Measurements from ENCODE around the gene COL9A3. TPM values are rescaled to one million over a fixed set of nuclear protein-coding genes. Genes with fewer than 3 reads are reported as not detected.

COL9A3 gene
- total and polyA plus RNA-seq, 2 donors from 2014 or later, result 2.3 to 4.3 TPM

DNA sequence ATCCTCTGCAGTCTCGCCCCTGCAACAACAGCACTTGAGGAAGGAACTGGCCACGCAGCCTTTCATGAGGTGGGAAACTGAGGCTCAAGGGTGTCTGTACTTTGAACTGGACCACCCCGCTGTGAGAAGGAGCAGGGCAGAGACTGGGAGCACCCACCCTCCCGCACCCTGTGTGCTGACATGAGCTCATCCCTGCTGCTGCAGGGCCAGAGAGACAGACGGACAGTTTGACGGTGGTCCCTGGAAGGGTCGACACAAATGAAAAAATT, 37.5 kb upstream of the COL9A3 start:
- H3K4me3 ChIP-seq (ENCODE audit: low read length in 3 of 3), result no peak overlapping the region
- no peaks in the 10 kb centered on the region for H3K27me3 ChIP-seq (ENCODE audit: control insufficient read depth, insufficient read depth, low read length)
- no peak overlapping the region for H3K9ac ChIP-seq (ENCODE audit: low read length in 3 of 3)
- DNase-seq (no peak), FAIRE-seq (no peak)
- no peaks in the 10 kb centered on the region for H3K9me3 ChIP-seq (ENCODE audit: control insufficient read depth in 2 of 3, insufficient read depth in 1 of 3, low read length in 3 of 3)
- H3K36me3 ChIP-seq (ENCODE audit: control insufficient read depth in 2 of 3, insufficient read depth in 3 of 3, low read length in 3 of 3), result no peaks in the 10 kb centered on the region
- H3K4me1 ChIP-seq (ENCODE audit: control insufficient read depth in 2 of 3, insufficient read depth in 2 of 3, low read depth in 1 of 3, low read length in 3 of 3), result peaks cover 0 to 12% (median 0%) of the 10 kb centered on the region in 3 donors
- H3K27ac ChIP-seq (ENCODE audit: low read depth in 2 of 2, low read length in 2 of 2), result no peak overlapping the region
- no peak for TF ChIP-seq CTCF (IDR thresholded peaks at IDR 0.05; ENCODE audit: borderline replicate concordance, extremely low read depth, insufficient read depth)
- intact Hi-C loops (cut with DNase I), result no loop called here

DNA sequence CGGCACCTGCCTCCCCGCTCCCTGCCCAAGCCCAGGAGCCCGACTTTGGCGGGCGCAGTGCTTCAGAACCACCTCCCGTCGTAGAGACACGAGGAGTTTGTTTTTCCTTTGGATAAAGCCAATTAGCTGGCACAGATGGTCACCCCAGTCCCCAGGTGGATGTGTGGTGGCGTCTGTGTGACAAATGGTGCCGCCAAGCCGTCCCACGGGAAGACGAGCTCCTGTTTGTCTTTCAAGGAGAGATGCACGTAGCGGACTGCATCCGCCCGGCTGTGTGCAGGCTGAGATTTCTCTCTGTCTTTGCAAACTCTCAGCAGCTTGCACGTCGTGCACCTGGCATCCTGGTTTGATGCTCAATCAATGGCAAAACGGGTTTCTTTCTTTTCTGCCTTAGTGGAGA, 36.6 kb upstream of the COL9A3 start:
- TF ChIP-seq CTCF (IDR thresholded peaks at IDR 0.05; ENCODE audit: borderline replicate concordance, extremely low read depth, insufficient read depth), result no peak
- Histone ChIP-seq H3K27ac (ENCODE audit: low read depth in 2 of 2, low read length in 2 of 2) (no peak overlapping the region), H3K9ac (ENCODE audit: low read length in 3 of 3) (no peak overlapping the region), H3K36me3 (ENCODE audit: control insufficient read depth in 2 of 3, insufficient read depth in 3 of 3, low read length in 3 of 3) (no peaks in the 10 kb centered on the region), H3K4me3 (ENCODE audit: low read length in 3 of 3) (no peak overlapping the region), H3K27me3 (ENCODE audit: control insufficient read depth, insufficient read depth, low read length) (no peaks in the 10 kb centered on the region), H3K4me1 (ENCODE audit: control insufficient read depth in 2 of 3, insufficient read depth in 2 of 3, low read depth in 1 of 3, low read length in 3 of 3) (peaks cover 0 to 10% (median 0%) of the 10 kb centered on the region in 3 donors), H3K9me3 (ENCODE audit: control insufficient read depth in 2 of 3, insufficient read depth in 1 of 3, low read length in 3 of 3) (no peaks in the 10 kb centered on the region)
- DNase-seq (no peak), FAIRE-seq (no peak)
- intact Hi-C loops (cut with DNase I), result no loop called here

DNA sequence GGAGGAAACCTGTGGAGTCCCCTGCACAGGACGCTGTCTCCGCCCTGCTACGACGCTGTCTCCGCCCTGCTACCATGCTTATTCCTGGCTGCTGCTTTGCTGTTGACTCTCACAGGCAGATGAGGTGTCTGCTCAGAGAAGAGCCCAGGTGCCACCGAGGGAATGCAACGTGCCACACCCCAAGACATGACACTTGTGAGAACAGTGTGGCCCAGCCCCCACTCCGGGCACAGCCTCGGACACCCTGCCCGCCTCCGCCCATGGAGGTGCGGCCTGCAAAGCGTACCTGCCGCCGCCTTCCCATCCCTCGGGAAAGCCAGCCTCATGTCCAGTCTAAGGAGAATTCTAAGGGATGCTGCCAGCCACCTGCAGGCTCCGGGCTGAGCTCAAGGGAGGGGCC, 36.2 kb upstream of the COL9A3 start:
- Histone ChIP-seq H3K27me3 (ENCODE audit: control insufficient read depth, insufficient read depth, low read length) (no peaks in the 10 kb centered on the region), H3K36me3 (ENCODE audit: control insufficient read depth in 2 of 3, insufficient read depth in 3 of 3, low read length in 3 of 3) (no peaks in the 10 kb centered on the region), H3K4me1 (ENCODE audit: control insufficient read depth in 2 of 3, insufficient read depth in 2 of 3, low read depth in 1 of 3, low read length in 3 of 3) (peaks cover 0 to 10% (median 0%) of the 10 kb centered on the region in 3 donors), H3K4me3 (ENCODE audit: low read length in 3 of 3) (no peak overlapping the region), H3K27ac (ENCODE audit: low read depth in 2 of 2, low read length in 2 of 2) (no peak overlapping the region), H3K9me3 (ENCODE audit: control insufficient read depth in 2 of 3, insufficient read depth in 1 of 3, low read length in 3 of 3) (no peaks in the 10 kb centered on the region), H3K9ac (ENCODE audit: low read length in 3 of 3) (no peak overlapping the region)
- DNase-seq (no peak), FAIRE-seq (no peak)
- intact Hi-C loops (cut with DNase I), result no loop called here
- no peak for TF ChIP-seq CTCF (IDR thresholded peaks at IDR 0.05; ENCODE audit: borderline replicate concordance, extremely low read depth, insufficient read depth)

DNA sequence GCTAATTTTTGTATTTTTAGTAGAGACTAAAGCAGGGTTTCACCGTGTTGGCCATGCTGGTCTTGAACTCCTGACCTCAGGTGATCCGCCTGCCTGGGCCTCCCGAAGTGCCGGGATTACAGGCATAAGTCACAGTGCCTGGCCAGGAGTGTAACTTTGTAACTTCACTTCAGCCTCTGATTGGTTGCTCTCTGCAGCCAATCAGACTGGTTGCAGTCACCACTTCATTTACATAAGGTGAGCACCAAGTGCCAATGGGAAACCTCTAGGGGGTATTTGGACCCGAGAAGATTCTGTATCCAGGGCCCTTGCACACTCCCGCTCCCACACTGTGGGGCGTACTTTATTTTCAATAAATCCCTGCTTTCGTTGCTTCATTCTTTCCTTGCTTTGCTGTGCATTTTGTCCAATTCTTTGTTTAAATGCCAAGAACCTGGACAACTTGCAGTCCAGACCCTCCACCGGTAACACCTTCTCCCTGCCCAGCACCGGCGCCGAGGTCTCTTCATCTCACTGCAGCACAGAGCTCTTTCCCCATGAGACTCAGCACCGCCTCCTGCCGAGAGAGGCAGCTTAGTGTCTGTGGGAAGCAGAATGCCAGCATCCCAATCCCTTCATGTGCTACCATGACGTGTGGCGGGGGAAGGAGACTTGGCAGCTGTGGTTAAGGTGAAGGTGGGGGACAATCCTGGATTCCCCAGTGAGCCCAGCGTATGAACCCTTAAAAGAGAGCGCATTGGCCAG, 34.5 kb upstream of the COL9A3 start:
- DNase-seq (no peak), FAIRE-seq (no peak)
- TF ChIP-seq CTCF (IDR thresholded peaks at IDR 0.05; ENCODE audit: borderline replicate concordance, extremely low read depth, insufficient read depth), result no peak

More for the DNA sequence above, 34.5 kb upstream of the COL9A3 start:
- Histone ChIP-seq H3K27me3 (ENCODE audit: control insufficient read depth, insufficient read depth, low read length) (no peaks in the 10 kb centered on the region), H3K36me3 (ENCODE audit: control insufficient read depth in 2 of 3, insufficient read depth in 3 of 3, low read length in 3 of 3) (no peaks in the 10 kb centered on the region), H3K4me1 (ENCODE audit: control insufficient read depth in 2 of 3, insufficient read depth in 2 of 3, low read depth in 1 of 3, low read length in 3 of 3) (peaks cover 0 to 2% (median 0%) of the 10 kb centered on the region in 3 donors), H3K9ac (ENCODE audit: low read length in 3 of 3) (no peak overlapping the region), H3K4me3 (ENCODE audit: low read length in 3 of 3) (no peak overlapping the region), H3K9me3 (ENCODE audit: control insufficient read depth in 2 of 3, insufficient read depth in 1 of 3, low read length in 3 of 3) (no peaks in the 10 kb centered on the region), H3K27ac (ENCODE audit: low read depth in 2 of 2, low read length in 2 of 2) (no peak overlapping the region)
- intact Hi-C loops (cut with DNase I), result no loop called here

All from kidney (tissue), 14 donors.